Stimulated activated CD4-positive, alpha-beta T cell treated with anti-CD3 and anti-CD28 coated beads, Interleukin-12 subunit alpha, Interleukin-12 subunit beta, amount 100 ng/mL, for 4 hours (primary cell): ENCODE data around the gene HSPB2.
A peak's percentile ranks its signal among the peaks of the same experiment; 100 is the strongest.
"Not testable (repeated sequence)": the region's sequence is repeated elsewhere in the genome, so short reads cannot be mapped to it uniquely, and the experiment has no call there.

Experiments used
- DNase-seq: peaks from one replicate; pipeline ENCODE4 v3.0.0-alpha.2; 2020

HSPB2 gene

DNA sequence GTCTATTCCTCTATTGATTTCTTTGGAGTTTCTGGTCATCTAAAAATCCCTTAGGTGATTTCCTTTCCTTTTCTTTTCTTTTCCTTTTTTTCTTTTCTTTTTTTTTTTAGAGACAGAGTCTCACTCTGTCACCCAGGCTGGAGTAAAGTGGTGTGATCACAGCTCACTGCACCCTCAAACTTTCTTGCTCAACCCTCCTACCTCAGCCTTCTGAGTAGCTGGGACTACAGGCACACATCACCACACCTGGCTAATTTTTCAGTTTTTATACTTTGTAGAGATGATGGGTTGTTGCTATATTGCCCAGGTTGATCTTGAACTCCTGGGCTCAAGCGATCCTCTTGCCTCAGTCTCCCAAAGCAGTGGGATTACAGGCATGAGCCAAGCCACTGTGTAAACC, 4.2 kb downstream of the HSPB2 start:
- DNase-seq, result no peak

GRCh38 chr11:111917312-111917711, 4.8 kb downstream of the HSPB2 start:
- DNase-seq, result no peak

GRCh38 chr11:111917788-111918187, 5.3 kb downstream of the HSPB2 start:
- DNase-seq, result no peak

- no peak for DNase-seq
These were observed 6.1 kb downstream of the HSPB2 start, which contains the start of gene C11orf52 for GRCh38 chr11:111918390-111919256. C11orf52 (plus strand) TSS chr11:111918913; CDS start chr11:111918973, 60 bp downstream.

GRCh38 chr11:111920908-111921307, 8.4 kb downstream of the HSPB2 start:
- no peak for DNase-seq

GRCh38 chr11:111921541-111922230, 9.2 kb downstream of the HSPB2 start:
- no peak for DNase-seq

DNA sequence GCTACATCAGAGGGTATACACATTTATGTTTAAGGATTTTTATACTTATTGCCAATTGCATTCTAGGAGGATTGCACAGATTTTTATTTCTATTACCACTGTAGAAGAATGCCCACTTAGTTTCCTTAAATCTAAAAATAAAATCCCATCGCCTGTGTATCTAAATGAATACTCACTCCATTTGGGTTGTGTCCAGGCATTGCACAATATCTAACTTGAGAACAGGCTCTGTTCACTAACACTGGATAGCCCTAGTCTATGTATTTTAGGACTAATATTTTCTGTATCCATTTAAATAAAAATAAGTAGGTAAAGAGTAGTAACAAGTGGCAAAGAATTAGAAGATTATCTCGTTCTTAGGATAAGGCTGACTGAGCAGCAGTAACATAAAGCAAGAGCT, 10.3 kb downstream of the HSPB2 start:
- DNase-seq, result no peak

DNA sequence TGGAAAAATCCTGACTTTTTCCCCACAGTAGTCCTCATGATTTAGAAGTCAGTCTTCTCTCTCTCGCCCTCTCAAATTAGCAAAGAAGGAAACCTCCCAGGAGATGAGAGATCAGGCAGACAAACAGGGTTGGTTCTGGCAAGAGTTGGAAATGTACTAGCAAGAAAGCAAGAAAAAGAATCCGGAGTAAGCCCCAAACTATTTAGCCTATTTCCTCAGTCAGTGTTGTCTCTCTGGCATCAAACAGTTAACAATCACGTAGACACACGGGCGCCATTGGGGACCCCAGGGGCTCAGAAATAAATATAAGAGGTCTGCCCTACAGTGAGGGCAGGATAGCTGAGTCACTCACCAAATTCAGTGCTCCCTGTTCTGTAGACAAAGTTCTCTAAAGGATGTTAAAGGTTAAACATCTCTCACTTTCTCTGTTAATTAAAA, 10.8 kb downstream of the HSPB2 start:
- DNase-seq, result no peak

DNA sequence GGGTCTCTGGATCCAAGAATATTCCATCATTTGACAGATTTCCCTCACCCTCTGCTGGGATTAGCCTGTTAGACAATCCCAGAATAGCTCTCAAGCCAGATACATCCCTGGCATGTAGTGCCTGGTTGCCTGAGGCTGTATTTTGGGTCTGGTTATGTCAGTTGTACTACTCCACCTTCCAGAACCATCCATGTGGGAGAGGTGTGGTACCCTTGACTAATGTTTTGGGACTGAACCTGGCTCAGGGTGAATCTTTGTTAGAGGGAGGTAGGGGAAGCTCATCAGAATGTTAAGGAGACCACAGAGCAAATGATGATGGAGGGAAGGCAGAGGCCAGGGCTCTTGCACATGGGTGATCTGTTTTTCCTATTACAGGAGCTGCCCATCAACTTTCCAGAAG, 11.4 kb downstream of the HSPB2 start:
- no peak for DNase-seq

GRCh38 chr11:111925953-111926352, 13.4 kb downstream of the HSPB2 start:
- DNase-seq, result no peak

GRCh38 chr11:111926505-111927391, 14.2 kb downstream of the HSPB2 start:
- DNase-seq, result peak; percentile 92

DNA sequence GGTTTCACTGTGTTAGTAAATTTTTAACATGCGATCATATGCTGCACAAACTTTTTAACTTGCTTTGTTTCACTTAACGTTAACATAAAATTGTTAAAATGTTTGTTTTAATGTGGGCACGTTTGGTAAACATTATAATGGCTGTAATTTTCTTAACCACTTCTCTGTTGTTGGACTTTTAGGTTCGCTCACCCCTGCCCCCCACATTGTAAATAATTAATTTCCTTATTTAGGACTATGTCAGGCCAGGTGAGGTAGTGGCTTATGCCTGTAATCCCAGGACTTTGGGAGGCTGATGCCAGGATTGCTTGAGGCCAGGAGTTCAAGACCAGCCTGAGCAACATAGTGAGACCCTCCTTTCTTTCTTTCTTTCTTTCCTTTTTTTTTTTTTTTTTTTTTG, 17.9 kb downstream of the HSPB2 start:
- no peak for DNase-seq

- DNase-seq, result no peak
These were observed 20.0 kb downstream of the HSPB2 start for GRCh38 chr11:111932611-111932950.

DNA sequence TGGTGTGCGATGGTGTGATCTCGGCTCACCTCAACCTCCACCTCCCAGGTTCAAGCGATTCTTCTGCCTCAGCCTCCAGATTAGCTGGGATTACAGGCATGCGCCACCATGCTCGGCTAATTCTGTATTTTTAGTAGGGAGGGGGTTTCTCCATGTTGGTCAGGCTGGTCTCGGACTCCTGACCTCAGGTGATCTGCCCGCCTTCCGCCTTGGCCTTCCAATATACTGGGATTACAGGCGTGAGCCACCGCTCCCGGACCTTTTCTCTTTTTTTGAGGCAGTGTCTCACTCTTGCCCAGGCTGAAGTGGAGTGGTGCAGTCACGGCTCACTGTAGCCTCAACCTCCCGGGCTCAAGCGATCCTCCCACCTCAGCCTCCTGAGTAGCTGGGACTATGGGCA, 20.6 kb downstream of the HSPB2 start:
- not testable (repeated sequence) for DNase-seq

- no peak for DNase-seq
These were observed 21.3 kb downstream of the HSPB2 start for GRCh38 chr11:111933872-111934271.

GRCh38 chr11:111934306-111934705, 21.8 kb downstream of the HSPB2 start:
- DNase-seq, result no peak

DNA sequence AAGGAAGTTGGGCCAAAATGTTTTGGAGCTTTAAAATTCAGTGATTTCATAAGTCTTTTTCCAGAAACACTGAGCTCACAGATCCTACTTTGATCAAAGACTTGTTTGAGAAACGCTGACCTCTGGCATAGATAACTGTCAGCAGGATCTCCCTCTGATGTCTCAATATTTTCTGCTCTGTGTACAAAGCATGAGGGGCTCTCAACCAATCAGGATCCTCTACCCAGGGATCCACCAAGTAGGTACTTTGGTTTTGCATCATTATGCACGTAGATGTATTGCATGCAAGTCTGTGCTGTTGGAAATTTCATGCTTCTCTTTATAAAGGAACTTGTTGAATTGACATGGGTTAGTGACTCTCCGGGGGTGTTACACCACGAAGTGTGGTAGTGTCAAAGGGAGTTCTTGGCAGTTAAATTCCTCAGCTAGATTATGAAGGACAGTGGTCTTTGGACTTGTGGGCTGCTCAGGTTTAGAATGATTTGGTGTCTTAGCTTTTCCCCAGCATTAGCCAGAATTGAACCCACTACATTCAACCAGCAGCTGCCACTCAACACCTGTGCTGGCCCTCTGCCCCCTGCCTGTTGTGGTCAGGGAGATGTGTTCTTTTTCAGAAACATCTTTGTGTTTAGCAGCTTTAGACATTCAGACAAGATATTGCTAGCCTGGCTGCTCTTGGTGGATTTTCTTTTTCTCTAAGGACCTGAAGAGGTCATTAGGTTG, 22.9 kb downstream of the HSPB2 start:
- DNase-seq, result no peak

DNA sequence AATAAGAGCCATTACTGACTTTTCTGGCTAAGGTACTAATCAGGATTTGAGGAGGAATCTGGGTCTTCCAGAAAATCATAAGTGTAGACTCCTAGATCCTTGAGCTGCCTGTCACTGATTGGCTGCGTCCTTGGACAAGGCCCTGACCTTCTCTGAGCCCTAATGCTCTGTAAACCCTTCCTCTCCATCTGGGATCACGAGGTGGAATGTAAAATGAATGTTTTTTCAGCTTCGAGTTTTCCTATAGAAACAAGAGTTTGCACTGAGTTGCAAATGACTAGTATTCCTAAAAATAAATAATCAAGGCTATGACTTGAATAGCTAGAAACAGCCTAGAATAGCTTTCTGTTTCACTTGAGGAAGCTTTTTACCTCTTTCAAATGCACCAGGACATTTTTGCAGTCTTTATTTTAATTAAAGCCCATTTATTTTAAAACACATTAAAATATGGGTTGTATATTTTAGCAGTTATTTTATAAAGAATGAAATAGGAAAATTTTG, 23.6 kb downstream of the HSPB2 start:
- no peak for DNase-seq

DNA sequence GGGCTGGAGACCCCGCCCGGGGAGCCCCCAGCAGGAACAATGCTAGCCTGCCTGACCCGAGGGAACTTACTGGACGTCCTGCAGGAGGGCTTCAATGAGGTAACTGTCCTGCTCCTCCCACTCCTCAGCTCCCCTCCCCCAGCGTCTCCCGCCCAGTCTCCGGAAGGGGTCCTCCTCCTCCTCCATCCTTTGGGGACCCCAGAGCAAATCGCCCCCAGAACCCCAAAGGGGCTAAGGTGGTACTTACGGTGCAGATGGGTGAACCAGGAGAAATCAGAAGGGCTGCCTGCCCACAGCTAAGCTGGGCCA, 24.9 kb downstream of the HSPB2 start:
- no peak for DNase-seq

DNA sequence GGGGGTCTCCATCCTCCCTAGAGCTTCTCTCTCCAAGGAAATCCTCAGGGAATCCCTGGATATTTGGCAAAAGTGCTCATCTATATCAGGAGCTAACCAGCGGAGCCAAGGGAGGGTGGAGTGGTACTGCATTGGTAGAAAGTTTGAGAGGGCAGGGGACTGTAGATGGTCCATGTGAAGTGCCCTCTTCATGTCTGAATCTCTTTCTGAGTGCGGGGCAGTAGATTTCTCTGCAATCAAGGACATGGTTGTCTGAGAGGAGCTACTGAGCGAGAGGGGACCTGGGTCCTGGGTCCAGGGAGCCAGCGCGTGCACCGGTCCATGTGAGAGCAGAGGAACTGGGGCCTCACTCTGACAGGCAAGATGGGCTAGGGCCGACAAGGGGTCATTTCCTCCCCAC, 25.3 kb downstream of the HSPB2 start:
- DNase-seq, result no peak

- DNase-seq, result no peak
These were observed 26.2 kb downstream of the HSPB2 start for GRCh38 chr11:111938687-111939160.

- DNase-seq, result no peak
These were observed 27.5 kb downstream of the HSPB2 start for GRCh38 chr11:111939836-111940604.
